MCF 10A (cell line): ENCODE results near the gene ZNF26. TPM values are rescaled to one million over a fixed set of nuclear protein-coding genes. Genes with fewer than 3 reads are reported as not detected.

Experiments used
- BruUV-seq: library from RNA; stranded (reverse); fragments of 400-500 nt; replicated peaks from 2 replicates; lab custom pipeline; 2021; lab: Mats Ljungman, UMichigan
- CTCF ChIA-PET: fragments of 300-600 bp; sonication (Branson Sonifier 250); formaldehyde crosslinking; extraction: SDS; loops from one replicate; lab custom pipeline; 2021; ENCODE audit warnings: antibody characterized with exemption, inconsistent platforms; lab: Yijun Ruan, JAX
- POLR2A ChIA-PET: fragments of 300-600, 350-650 bp; sonication (Branson Sonifier 250); formaldehyde crosslinking; extraction: SDS; loops from one replicate; lab custom pipeline; 2020; ENCODE audit warnings: antibody characterized with exemption, inconsistent platforms; lab: Yijun Ruan, JAX
- DNase-seq: peaks from one replicate; pipeline ENCODE4 v3.0.0-alpha.2; 2018; ENCODE audit not compliant: unreplicated experiment
- H3K27ac Mint-ChIP-seq: one replicate; pipeline ENCODE4 v1.8.0; 2022; ENCODE audit warnings: mild to moderate bottlenecking, low read depth, mixed read lengths; ENCODE audit not compliant: unreplicated experiment
- H3K27me3 Mint-ChIP-seq: one replicate; pipeline ENCODE4 v1.8.0; 2022; ENCODE audit warnings: mixed read lengths; ENCODE audit not compliant: insufficient read depth, unreplicated experiment
- H3K36me3 Mint-ChIP-seq: one replicate; pipeline ENCODE4 v1.8.0; 2022; ENCODE audit warnings: mild to moderate bottlenecking, moderate library complexity, mixed read lengths; ENCODE audit not compliant: insufficient read depth, unreplicated experiment
- H3K4me1 Mint-ChIP-seq: one replicate; pipeline ENCODE4 v1.8.0; 2022; ENCODE audit warnings: mixed read lengths; ENCODE audit not compliant: insufficient read depth, unreplicated experiment
- H3K4me3 Mint-ChIP-seq: one replicate; pipeline ENCODE4 v1.8.0; 2022; ENCODE audit warnings: mild to moderate bottlenecking, moderate library complexity, mixed read lengths; ENCODE audit not compliant: unreplicated experiment
- H3K9me3 Mint-ChIP-seq: one replicate; pipeline ENCODE4 v1.8.0; 2022; ENCODE audit warnings: mixed read lengths; ENCODE audit not compliant: unreplicated experiment
- intact Hi-C: fragments of 100-400 bp; cut with micrococcal nuclease; formaldehyde crosslinking; loops from 2 replicates; pipeline ENCODE4 v1.14.1; 2022
- total RNA-seq: library from RNA; stranded (reverse); gene quantifications from 2 replicates; pipeline ENCODE4 v1.2.3, GENCODE V29; 2022
- TF ChIP-seq, protein P1 (sequence below): fragments of 200-600 bp; IDR thresholded peaks from one replicate; pipeline ENCODE4 v1.8.0; 2022; ENCODE audit warnings: antibody characterized with exemption, mild to moderate bottlenecking; ENCODE audit not compliant: unreplicated experiment

The ZNF26 gene
- total RNA-seq, 1 experiment from 2014 or later = 18.7 TPM

GRCh38 chr12:132940071-132940719 is 46.0 kb upstream of the ZNF26 start:
- intact Hi-C loops = no loop called here

DNA sequence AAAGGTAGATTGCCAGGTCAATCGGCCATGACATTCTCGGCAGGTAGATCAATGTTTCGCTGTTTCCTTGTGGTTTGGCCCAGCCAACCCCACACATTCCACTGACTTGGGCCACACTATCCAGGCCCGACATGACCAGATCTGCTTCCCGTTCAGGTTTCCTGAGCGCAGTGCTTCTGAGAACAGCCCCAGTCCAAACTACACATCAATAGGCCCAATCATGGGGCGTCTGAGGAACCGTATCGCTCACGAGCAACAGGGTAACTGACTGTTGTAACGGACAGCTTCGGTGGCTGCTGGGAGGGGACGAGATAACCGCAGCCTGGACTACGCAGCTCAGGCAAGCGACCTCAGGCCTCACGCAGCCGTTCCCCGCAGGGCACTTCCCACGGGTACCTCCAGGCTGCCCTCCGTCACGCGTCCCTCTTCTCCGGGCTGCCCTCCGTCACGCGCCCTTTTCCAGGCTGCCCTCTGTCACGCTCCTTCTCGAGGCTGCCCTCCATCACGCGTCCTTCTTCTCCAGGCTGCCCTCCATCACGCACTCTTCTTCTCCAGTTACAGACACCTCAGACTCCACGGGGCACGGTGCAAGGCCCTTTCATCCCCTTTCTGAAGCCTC is 44.7 kb upstream of the ZNF26 start:
- intact Hi-C loops = no loop called here
- peaks cover 46% of the 10 kb centered on the region for H3K36me3 Mint-ChIP-seq
- DNase-seq = no peak
- no peaks in the 10 kb centered on the region for H3K27me3 Mint-ChIP-seq
- H3K4me3 Mint-ChIP-seq = no peak overlapping the region
- peaks cover 13% of the 10 kb centered on the region for H3K9me3 Mint-ChIP-seq
- no TSS peak for BruUV-seq
- POLR2A ChIA-PET = no interaction called here
- CTCF ChIA-PET = no interaction called here
- H3K4me1 Mint-ChIP-seq = no peaks in the 10 kb centered on the region
- TF ChIP-seq, protein P1, sequence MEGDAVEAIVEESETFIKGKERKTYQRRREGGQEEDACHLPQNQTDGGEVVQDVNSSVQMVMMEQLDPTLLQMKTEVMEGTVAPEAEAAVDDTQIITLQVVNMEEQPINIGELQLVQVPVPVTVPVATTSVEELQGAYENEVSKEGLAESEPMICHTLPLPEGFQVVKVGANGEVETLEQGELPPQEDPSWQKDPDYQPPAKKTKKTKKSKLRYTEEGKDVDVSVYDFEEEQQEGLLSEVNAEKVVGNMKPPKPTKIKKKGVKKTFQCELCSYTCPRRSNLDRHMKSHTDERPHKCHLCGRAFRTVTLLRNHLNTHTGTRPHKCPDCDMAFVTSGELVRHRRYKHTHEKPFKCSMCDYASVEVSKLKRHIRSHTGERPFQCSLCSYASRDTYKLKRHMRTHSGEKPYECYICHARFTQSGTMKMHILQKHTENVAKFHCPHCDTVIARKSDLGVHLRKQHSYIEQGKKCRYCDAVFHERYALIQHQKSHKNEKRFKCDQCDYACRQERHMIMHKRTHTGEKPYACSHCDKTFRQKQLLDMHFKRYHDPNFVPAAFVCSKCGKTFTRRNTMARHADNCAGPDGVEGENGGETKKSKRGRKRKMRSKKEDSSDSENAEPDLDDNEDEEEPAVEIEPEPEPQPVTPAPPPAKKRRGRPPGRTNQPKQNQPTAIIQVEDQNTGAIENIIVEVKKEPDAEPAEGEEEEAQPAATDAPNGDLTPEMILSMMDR = no peak
- no peak overlapping the region for H3K27ac Mint-ChIP-seq

More at GRCh38 chr12:132940071-132940719, 46.0 kb upstream of the ZNF26 start:
- BruUV-seq = no TSS peak
- H3K9me3 Mint-ChIP-seq = peaks cover 8% of the 10 kb centered on the region
- H3K27me3 Mint-ChIP-seq = no peaks in the 10 kb centered on the region
- TF ChIP-seq, protein P1 = no peak
- H3K4me3 Mint-ChIP-seq = no peak overlapping the region
- H3K36me3 Mint-ChIP-seq = peaks cover 34% of the 10 kb centered on the region
- ChIA-PET CTCF (no interaction called here), POLR2A (no interaction called here)
- DNase-seq = no peak
- no peak overlapping the region for H3K27ac Mint-ChIP-seq
- H3K4me1 Mint-ChIP-seq = no peaks in the 10 kb centered on the region

DNA sequence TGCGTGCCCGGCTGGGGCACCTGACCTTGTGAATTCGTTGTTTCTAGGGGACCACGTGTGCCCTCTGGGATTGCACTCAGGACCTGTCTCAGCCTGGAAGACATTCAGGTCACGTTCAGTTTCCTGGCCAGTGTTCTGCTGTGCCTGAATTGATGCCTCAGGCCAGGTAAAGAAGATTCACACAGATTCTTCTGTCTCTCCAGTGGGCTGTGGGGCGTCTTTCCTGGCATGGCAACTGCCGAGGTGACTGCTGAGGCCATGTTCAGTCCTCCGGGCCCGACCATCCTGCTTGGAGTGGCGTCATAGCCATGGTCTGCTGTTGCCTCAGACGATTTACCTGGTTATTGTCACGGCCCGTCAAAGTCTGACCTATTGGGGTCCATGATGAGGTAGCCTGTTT is 43.6 kb upstream of the ZNF26 start:
- intact Hi-C loops = no loop called here
- Mint-ChIP-seq H3K27ac (no peak overlapping the region), H3K27me3 (no peaks in the 10 kb centered on the region), H3K9me3 (peaks cover 13% of the 10 kb centered on the region), H3K36me3 (peaks cover 53% of the 10 kb centered on the region), H3K4me1 (no peaks in the 10 kb centered on the region), H3K4me3 (no peak overlapping the region)
- CTCF ChIA-PET = no interaction called here
- POLR2A ChIA-PET = no interaction called here
- no peak for DNase-seq
- TF ChIP-seq, protein P1 = no peak
- BruUV-seq = no TSS peak

DNA sequence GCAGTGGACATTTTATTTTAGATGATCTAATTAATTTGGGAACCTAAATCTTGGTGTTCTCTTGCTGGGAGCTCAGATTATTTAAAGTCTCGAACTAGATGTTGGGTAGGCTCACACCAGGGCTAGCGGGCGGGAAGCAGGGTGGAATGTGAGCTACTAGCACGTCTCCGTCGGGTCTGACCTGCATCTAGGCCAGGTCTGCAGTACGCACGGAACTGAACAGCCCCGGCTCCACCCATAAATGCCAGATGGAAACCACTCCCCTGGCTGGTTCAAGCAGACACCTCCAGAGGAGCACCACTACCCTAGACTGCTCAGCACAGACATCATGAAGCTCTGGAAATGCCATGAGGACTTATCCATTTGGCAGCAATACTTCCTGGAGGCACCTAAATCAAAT is 40.4 kb upstream of the ZNF26 start:
- H3K4me3 Mint-ChIP-seq = no peak overlapping the region
- ChIA-PET CTCF (interaction anchor here (0.6 kb wide), 1 partner anchor 26 kb away, joined by 3 read pairs; no protein-coding TSS in a partner anchor), POLR2A (interaction anchor here (0.6 to 0.7 kb wide), 2 partner anchors 29 to 41 kb away, joined by 3 read pairs; partner anchors contain the start of gene ZNF26)
- H3K36me3 Mint-ChIP-seq = peaks cover 71% of the 10 kb centered on the region
- no peaks in the 10 kb centered on the region for H3K4me1 Mint-ChIP-seq
- no peak for DNase-seq
- no TSS peak for BruUV-seq
- no peaks in the 10 kb centered on the region for H3K27me3 Mint-ChIP-seq
- no peak overlapping the region for H3K27ac Mint-ChIP-seq
- intact Hi-C loops = no loop called here
- TF ChIP-seq, protein P1 = no peak
- peaks cover 13% of the 10 kb centered on the region for H3K9me3 Mint-ChIP-seq
